Endothelial cell of umbilical vein (primary cell): ENCODE results near the gene CDK5R2.

Experiments used
- CTCF ChIP-seq, 2 donors: IDR thresholded peaks; 1 replicate in 1 of 2; 2 replicates in 1 of 2; pipeline ENCODE4 v1.5.1; 2011; ENCODE audit warnings: low read length in 2 of 2, mild to moderate bottlenecking in 2 of 2, moderate library complexity in 2 of 2, control low read depth in 1 of 2, inconsistent platforms in 1 of 2, low read depth in 1 of 2; ENCODE audit not compliant: insufficient read depth in 1 of 2; ENCODE audit errors: extremely low read depth in 1 of 2
- EZH2 ChIP-seq: IDR thresholded peaks from 2 replicates; pipeline ENCODE4 v1.6.1; 2012; ENCODE audit warnings: borderline replicate concordance, low read depth, mild to moderate bottlenecking, moderate library complexity, low read length, inconsistent platforms; ENCODE audit not compliant: severe bottlenecking
- FOS ChIP-seq: IDR thresholded peaks from 2 replicates; pipeline ENCODE4 v1.6.1; 2011; ENCODE audit warnings: mild to moderate bottlenecking, low read length, moderate library complexity, borderline replicate concordance; ENCODE audit not compliant: insufficient read depth
- JUN ChIP-seq: IDR thresholded peaks from 2 replicates; pipeline ENCODE4 v1.6.1; 2011; ENCODE audit warnings: borderline replicate concordance, low read depth; ENCODE audit not compliant: insufficient read length, insufficient read depth
- MYC ChIP-seq: IDR thresholded peaks from one replicate; pipeline ENCODE4 v1.6.1; 2011; ENCODE audit warnings: mild to moderate bottlenecking, low read depth, low read length
- POLR2A ChIP-seq: IDR thresholded peaks from 2 replicates; pipeline ENCODE4 v1.6.1; 2012; ENCODE audit warnings: low read depth, mild to moderate bottlenecking, control low read depth, low read length
- POLR2AphosphoS5 ChIP-seq: IDR thresholded peaks from 2 replicates; pipeline ENCODE4 v1.6.1; 2012; ENCODE audit warnings: low read depth, mild to moderate bottlenecking, control low read depth, low read length, moderate library complexity; ENCODE audit not compliant: insufficient read depth

- TF ChIP-seq EZH2 (no peak), JUN (no peak), CTCF (IDR thresholded peaks at IDR 0.05; ENCODE audit: extremely low read depth in 1 of 2, insufficient read depth in 1 of 2, low read depth in 1 of 2, low read length in 2 of 2) (no peak), MYC (no peak), FOS (peak; percentile 7), POLR2A (no peak), POLR2AphosphoS5 (no peak)
These were observed 4.7 kb downstream of the CDK5R2 start for GRCh38 chr2:218964041-218964771.
